Activated effector memory CD4-positive, alpha-beta T cell treated with anti-CD3 and anti-CD28 coated beads, Interleukin-2, amount 50 U/mL, for 16 hours (primary cell): ENCODE measurements around the gene ATOH8.

Experiments
- DNase-seq: peaks from one replicate; pipeline ENCODE4 v3.0.0-alpha.2; 2020

ATOH8 gene

DNA sequence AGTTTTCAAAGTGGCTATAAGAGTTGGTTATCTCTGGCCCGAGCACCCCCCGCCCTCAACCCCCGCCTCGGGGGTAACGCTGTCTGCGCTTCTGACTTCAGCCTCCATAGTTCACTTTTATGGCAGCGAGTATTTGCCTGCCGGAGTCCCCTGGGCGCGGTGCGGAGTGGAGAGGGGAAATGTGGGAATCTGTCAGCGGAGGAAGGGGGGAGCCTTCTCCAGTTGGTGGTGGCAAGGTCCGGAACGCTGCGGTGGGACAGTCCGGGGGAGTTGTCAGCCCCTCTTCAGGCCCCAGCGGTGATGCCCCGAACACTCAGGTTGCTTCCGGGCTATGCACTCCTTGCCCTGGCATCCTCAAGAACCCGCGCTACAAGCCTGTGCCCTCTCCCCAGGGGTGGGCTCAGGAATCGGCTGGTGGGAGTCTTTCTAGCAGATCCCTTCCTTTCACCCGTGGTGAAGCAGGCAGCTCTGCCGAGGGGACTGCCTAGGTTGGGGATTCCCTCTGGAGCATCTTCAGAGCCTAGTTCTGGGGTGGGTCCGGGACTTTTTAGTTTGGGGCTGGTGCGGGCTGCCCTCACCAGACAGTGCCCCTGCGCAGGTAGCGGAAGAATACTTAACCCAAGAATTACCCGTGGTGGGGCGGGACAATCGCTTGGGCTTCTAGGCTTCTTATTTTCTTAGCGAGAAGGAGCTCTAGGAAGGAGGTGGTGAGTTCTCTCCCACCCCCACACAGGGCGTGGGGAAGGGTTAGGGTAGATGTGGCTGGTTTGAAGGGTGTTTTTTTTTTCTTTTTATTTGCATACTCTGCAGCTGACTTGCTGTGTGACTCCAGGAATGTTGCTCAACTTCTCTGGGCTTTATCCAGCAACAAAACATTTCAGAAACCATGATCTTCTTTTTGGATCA lies 1.6 kb downstream of the ATOH8 start:
- no peak for DNase-seq

- DNase-seq, result no peak
These were observed 2.4 kb downstream of the ATOH8 start for GRCh38 chr2:85756195-85756594.

GRCh38 chr2:85756822-85757435 lies 3.1 kb downstream of the ATOH8 start:
- no peak for DNase-seq

DNA sequence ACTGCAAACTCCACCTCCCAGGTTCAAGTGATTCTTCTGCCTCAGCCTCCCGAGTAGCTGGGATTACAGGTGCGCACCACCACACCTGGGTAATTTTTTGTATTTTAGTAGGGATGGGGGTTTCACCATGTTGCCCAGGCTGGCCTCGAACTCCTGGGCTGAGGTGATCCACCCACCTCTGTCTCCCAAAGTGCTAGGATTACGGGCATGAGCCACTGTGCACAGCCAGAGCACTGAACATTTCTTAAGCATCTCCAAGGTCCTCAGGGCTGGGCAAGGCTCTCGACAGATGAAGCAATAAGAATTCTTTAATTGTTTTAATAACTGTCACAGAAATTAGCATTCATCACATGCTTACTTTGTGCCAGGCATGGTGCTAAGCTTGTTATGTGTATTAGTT lies 4.1 kb downstream of the ATOH8 start:
- DNase-seq, result no peak

DNA sequence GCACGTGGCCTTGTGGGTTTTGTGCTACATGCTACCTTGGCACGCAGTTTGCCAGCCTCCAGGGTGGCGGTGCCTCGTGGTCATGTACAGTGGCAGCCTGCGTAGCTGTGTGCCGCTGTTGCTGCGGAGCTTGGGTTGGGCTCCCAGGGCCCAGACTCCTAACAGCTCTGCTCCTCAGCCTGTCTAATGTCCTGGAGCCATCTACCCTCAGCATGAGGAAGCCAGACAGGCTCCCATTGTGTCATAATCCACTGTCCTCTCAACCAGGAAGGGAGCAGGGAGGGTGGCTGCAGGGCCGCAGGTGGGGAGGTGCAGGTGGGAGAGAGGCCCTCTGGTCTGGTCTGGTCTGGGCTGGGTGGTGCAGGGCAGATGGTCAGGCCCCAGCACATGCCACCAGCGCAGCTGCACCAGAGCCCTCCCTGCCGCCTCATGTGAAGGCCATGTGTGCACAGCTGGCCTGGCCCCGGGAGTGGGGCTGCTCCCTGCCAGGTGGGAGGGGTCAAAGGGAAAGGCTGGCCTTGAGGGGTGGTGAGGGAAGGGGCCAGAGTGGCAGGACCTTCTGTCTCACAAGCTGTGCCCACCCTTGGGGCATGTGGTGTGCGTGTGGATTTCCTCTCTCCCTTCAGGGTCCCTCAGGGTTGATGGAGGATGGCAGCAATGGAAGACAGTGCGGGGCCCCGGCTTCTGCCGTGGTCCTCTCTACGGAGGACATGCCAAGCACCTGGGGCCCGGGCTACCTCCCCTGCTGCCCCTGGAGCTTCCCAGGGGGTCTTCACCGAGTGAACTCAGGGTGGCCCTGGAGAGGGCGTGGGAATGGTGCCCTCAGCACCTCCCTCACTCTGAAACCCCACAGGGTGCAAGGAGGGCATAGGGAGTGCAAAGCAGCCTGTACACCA lies 4.8 kb downstream of the ATOH8 start:
- no peak for DNase-seq

- no peak for DNase-seq
These were observed 5.4 kb downstream of the ATOH8 start for GRCh38 chr2:85759257-85759613.

DNA sequence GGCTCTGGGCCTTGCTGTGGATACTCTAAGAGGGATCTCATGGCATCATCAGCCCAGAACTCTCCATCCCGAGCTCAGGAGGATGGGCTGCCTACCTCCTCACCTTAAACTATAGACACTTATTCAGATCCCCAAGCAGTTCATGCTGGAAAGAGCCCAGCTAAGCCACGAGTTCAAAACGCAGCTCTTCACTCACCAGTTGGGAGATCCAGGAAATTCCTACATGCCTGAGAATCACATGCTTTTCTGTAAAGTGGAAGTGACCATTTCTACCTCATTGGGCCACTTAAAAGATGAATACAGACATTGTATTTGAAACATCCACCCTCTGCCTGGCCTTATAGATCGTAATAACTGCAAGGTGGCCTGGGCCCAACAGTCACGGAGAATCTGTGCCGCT lies 6.6 kb downstream of the ATOH8 start:
- DNase-seq, result no peak

GRCh38 chr2:85760872-85761271 lies 7.1 kb downstream of the ATOH8 start:
- no peak for DNase-seq

GRCh38 chr2:85761512-85761944 lies 7.7 kb downstream of the ATOH8 start:
- no peak for DNase-seq

DNA sequence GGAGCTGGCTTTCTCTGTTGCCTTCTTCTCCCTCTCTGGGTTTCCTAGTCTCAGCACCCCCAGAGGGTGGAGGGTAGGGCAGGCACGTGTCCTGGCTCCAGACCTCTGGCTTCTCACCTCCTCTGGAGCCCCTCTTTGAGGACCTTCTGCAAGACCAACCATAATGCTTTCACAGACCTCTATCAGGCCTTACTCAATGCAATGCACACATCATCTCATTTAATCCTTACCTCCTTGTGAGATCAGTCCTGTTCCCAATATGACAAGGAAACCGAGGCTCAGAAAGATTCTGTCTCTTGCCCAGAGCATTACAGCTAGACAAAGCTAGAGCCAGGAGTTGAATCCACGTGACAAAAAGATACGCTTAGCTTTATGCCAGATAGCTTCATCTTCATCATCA lies 8.2 kb downstream of the ATOH8 start:
- DNase-seq, result no peak

GRCh38 chr2:85763132-85763531 lies 9.3 kb downstream of the ATOH8 start:
- DNase-seq, result no peak

- DNase-seq, result no peak
These were observed 10.0 kb downstream of the ATOH8 start for GRCh38 chr2:85763831-85764230.

DNA sequence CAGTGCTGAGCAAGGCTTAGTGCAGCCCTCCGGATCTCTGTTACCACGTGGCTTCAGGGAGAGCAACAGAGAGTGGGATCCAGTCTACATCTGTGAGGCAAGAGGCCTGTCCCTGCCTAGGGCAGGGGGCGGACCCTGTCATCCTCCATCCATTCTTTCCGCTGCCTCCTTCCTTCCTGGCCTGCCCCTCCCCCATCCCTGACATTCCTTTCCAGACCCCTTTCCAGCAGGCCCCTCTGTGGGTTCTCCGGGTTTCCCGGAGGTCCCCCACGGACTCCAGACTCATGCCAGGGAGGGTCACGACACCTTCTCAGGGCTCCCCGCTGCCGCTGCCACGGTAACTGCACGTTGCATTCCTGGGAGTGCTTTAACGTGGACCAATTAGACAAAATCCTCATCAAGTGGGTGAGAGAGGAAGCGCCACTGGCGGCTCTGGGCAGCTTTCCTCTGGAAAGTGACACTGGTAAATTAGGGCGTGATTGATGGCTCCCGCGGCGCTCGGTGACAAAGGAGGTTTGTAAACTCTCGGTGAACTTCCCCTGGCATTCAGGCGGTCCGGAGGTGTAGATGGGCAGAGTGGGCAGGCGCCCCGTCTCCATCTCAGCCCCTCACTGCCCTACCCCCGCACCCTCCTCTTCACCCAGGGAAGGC lies 11.4 kb downstream of the ATOH8 start:
- no peak for DNase-seq

DNA sequence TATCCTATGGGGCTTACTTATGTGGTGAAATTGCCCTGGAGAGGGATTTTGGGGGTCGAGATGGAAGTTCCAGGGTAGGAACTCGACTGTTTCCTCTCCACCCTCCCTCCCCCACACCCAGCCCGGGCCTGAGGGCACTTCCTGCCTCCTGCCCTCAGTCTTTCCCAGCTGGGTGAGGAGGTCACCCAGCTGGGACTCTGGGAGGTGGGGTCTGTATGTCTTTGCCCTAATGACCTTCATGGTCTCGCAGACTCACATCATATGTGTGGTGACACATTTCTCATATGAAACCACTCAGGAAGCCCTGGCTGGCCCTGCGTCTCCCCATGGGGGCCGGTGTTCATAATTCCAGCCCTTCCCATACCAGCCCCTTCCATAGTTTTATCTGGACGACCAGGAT lies 12.4 kb downstream of the ATOH8 start:
- no peak for DNase-seq

GRCh38 chr2:85767803-85768665 lies 14.2 kb downstream of the ATOH8 start:
- DNase-seq, result no peak

DNA sequence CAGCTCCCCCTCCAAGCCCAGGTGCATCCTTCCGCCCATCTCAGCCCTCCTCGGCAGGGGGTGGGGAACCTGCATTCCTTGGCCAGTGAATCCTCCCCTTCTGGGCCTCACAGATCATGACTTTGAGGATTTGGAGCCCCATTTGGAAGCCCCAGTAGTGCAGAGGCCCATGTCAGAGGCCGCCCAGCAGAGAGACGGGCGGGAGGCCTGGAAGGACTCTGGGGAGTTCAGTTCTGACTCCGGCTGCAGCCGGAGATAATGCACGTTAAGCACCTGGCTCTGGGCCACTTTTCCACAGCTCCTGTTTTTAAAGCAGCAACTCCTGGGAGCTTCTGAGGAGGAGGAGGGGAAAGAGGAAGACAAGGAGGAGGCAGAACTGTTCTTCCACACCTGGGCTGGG lies 14.9 kb downstream of the ATOH8 start:
- DNase-seq, result no peak

- no peak for DNase-seq
These were observed 15.6 kb downstream of the ATOH8 start for GRCh38 chr2:85769236-85769982.

DNA sequence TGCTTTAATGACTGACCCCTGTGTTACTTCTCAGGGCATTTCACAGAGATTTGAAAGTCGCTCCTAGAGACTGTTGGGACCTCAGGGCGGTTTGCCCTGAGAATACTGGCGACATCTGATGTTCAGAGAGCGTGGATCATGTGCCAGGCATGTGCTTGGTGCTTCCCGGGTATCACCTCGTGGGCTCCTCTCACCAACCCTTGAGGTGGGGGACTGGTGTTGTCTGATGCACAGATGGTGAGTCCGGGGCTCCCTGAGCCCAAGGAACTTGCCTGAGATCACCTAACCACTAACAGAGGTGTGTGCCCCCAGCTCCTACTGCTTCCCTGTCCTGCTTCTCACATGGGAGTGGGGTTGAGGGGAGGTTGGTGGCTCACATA lies 16.2 kb downstream of the ATOH8 start:
- DNase-seq, result no peak

- DNase-seq, result no peak
These were observed 16.6 kb downstream of the ATOH8 start for GRCh38 chr2:85770369-85770768.

GRCh38 chr2:85770786-85771409 lies 17.1 kb downstream of the ATOH8 start:
- no peak for DNase-seq

- no peak for DNase-seq
These were observed 17.7 kb downstream of the ATOH8 start for GRCh38 chr2:85771486-85771885.
